ENCODE measurements around the gene GRIP2. TPM values are rescaled to one million over a fixed set of nuclear protein-coding genes. Genes with fewer than 3 reads are reported as not detected.

The GRIP2 gene
- total RNA-seq (2022; extraction: Qiagen RNA extraction) = 1.1 to 2.2 TPM (median 1.9 TPM) in 5 replicates

DNA sequence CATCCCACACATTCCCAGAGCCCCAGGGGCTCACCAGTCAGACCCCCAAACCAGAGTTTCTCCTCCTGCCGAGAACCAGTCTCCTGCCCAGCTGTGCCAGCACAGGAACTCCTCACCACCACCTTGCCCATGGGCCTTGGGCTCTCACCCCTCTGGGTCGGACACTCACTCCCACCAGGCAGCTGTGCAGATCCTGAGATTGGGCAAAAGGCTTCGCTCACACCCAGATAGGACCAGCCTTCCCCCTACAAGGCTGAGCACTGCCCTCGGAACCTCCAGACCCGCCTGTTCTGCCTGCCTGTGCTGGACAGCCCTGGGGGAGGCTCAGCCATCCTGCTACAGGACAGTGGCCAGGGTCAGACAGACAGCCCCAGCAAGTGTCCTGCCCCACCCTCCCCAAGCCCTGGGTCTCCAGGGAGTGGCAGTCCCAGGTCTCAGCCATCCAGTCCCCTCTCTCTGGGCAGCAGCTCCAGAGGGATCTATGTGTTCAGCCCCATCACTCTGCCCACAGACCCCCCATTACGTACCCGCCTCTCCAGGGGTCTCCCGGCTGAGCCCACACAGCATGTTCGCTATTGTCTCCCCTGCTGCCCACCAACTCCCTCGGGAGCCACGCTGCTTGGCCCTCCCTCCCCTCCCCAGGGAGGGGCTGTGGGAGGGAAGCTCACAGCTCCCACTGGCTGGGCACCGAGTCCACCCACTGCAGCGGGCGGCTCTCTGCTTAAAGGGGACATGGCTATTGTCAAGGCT lies at the start of gene GRIP2:
TSS of gene GRIP2 (minus strand) at position 601 of the 750 bp plus-strand sequence. CDS start at position 567, 34 bp downstream.

Other genes starting within 250 kb of the GRIP2 start
- gene SLC6A6, start 137.7 kb downstream of the GRIP2 start, total RNA-seq (2022; extraction: Qiagen RNA extraction) = 71.4 to 97.2 TPM (median 92.2 TPM) in 5 replicates
- gene CCDC174, start 111.4 kb upstream of the GRIP2 start, total RNA-seq (2022; extraction: Qiagen RNA extraction) = 10.6 to 16.6 TPM (median 11.5 TPM) in 5 replicates
- gene C3orf20, start 134.8 kb upstream of the GRIP2 start, total RNA-seq (2022; extraction: Qiagen RNA extraction) = 0.02 to 0.05 TPM in 2 of 5 replicates, not detected in the others